ENCODE results near the gene SERPINA4. TPM values are rescaled to one million over a fixed set of nuclear protein-coding genes. Genes with fewer than 3 reads are reported as not detected.
A peak's percentile ranks its signal among the peaks of the same experiment; 100 is the strongest.

SERPINA4 gene
- total RNA-seq, 4 donors from 2014 or later, result not detected

DNA sequence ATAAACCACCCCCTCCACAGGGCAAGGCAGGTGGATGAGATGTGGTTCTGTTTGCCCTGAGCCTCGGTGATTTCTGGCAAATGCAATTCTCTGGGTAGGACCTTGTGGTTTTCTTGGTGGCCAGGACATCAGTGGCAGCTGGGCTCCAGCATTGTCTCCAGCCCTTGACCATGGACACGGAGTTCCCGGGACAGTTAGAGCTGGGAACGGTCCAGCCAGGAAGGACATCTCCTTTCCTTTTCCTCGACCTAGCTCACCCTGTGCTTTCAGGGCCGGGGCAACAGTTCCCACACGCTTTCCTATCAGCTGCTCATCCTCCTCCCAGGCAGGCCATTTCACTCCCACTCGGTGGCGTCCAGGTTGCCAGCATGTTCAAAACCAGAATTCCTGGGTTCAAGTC lies 9.2 kb downstream of the SERPINA4 start:
- Histone ChIP-seq H3K4me3 (no peak overlapping the region), H3K9me3 (no peaks in the 10 kb centered on the region), H3K4me1 (no peaks in the 10 kb centered on the region), H3K36me3 (no peaks in the 10 kb centered on the region), H3K27ac (no peak overlapping the region), H3K27me3 (no peaks in the 10 kb centered on the region)
- TF ChIP-seq EP300 (IDR thresholded peaks at IDR 0.05), result no peak
- TF ChIP-seq, protein P1, sequence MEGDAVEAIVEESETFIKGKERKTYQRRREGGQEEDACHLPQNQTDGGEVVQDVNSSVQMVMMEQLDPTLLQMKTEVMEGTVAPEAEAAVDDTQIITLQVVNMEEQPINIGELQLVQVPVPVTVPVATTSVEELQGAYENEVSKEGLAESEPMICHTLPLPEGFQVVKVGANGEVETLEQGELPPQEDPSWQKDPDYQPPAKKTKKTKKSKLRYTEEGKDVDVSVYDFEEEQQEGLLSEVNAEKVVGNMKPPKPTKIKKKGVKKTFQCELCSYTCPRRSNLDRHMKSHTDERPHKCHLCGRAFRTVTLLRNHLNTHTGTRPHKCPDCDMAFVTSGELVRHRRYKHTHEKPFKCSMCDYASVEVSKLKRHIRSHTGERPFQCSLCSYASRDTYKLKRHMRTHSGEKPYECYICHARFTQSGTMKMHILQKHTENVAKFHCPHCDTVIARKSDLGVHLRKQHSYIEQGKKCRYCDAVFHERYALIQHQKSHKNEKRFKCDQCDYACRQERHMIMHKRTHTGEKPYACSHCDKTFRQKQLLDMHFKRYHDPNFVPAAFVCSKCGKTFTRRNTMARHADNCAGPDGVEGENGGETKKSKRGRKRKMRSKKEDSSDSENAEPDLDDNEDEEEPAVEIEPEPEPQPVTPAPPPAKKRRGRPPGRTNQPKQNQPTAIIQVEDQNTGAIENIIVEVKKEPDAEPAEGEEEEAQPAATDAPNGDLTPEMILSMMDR (IDR thresholded peaks at IDR 0.05), result no peak
- no peak for TF ChIP-seq POLR2AphosphoS5 (IDR thresholded peaks at IDR 0.05)
- no peak for TF ChIP-seq POLR2A (IDR thresholded peaks at IDR 0.05)
- DNase-seq (ENCODE audit: low spot score in 2 of 2), result no peak
- 97% methylated on average over 6 of the region's 9 CpGs for WGBS

DNA sequence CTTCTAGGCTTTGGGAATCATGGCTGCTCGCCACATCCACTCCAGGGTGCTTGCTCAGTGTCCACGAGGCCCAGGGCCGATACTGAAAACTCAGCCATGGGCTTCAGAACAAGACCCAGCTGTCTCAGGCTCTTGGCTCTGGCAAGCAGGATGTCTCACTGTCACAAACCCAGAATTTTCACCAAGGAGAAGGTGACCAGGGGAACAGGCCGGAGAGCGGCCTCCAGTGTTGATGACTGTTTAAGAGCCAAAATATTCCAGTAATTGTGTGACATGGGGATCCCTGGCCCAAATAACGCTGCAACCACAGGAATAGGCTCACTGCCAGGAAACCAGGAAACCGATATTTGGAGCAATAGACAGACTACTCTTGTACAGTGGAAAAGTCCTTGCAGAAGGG lies 10.2 kb downstream of the SERPINA4 start:
- H3K4me1 ChIP-seq, result no peaks in the 10 kb centered on the region
- no peaks in the 10 kb centered on the region for H3K27me3 ChIP-seq
- no peaks in the 10 kb centered on the region for H3K9me3 ChIP-seq
- no peak for DNase-seq (ENCODE audit: low spot score in 2 of 2)
- no peak for TF ChIP-seq POLR2AphosphoS5 (IDR thresholded peaks at IDR 0.05)
- no peak for TF ChIP-seq POLR2A (IDR thresholded peaks at IDR 0.05)
- TF ChIP-seq, protein P1 (IDR thresholded peaks at IDR 0.05), result no peak
- TF ChIP-seq EP300 (IDR thresholded peaks at IDR 0.05), result no peak
- WGBS, result 59% methylated on average over 4 of the region's 7 CpGs
- peak overlapping the region; percentile 14 for H3K27ac ChIP-seq
- H3K36me3 ChIP-seq, result no peaks in the 10 kb centered on the region
- H3K4me3 ChIP-seq, result no peak overlapping the region

DNA sequence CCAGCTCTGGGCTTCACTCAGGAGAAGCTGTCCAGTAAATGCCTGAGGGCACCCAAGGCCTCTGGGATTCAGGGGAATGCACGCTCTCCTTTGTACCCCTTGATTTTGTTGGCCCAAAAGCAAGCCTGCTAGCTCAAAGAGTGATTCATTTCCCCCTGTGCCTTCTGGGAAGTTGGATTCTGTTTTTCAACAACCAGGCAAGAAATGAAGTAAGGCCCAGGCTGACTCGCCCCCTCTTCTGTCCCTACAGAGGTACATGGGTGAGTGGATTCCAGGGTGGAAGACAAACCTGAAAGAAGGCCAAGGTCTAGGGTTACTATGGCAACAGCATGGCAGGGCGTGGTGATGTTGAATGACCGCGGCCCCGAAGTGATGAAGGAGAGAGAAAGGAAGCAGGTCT lies 10.7 kb downstream of the SERPINA4 start:
- no peak overlapping the region for H3K27ac ChIP-seq

DNA sequence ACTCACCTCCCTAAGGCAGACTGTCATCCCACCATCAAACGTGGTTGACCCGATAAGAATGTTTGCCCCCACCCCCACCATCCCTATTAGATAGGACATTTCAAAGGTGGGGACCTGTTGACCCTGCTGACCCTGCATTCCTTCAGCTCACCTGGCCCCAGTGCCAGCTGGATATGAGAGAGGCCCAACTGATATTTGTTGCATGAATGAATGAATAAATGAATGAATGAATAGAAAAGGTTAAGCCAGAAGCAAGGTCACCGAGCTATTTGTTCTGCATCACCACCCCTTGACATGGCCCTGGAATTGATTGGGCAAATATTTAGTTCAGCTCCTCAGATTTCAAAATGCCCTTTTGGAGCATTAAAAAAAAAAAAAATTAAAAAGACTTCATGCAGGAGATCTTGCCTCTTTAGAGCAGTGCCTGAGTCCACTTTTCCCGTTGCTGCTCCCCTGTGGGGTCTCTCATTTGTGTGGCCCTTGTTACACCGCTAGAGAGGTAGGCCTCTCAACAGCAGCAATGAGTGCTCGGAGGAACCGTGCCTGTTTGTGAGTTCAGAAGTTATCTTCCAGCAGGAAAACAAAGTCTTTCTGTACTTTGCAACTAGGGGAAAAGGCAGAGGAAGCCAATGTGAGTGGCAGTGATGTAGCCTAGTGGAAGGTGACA lies 11.5 kb downstream of the SERPINA4 start:
- 81% methylated on average over 7 of the region's 7 CpGs for WGBS
- no peak for DNase-seq (ENCODE audit: low spot score in 2 of 2)
- Histone ChIP-seq H3K36me3 (no peaks in the 10 kb centered on the region), H3K4me1 (no peaks in the 10 kb centered on the region), H3K27ac (no peak overlapping the region), H3K4me3 (no peak overlapping the region), H3K27me3 (no peaks in the 10 kb centered on the region), H3K9me3 (no peaks in the 10 kb centered on the region)
- TF ChIP-seq POLR2AphosphoS5 (IDR thresholded peaks at IDR 0.05) (no peak), EP300 (IDR thresholded peaks at IDR 0.05) (no peak), POLR2A (IDR thresholded peaks at IDR 0.05) (no peak)
- TF ChIP-seq, protein P1 (IDR thresholded peaks at IDR 0.05), result no peak

More for the DNA sequence above, 10.7 kb downstream of the SERPINA4 start:
- Histone ChIP-seq H3K27me3 (no peaks in the 10 kb centered on the region), H3K9me3 (no peaks in the 10 kb centered on the region), H3K4me1 (no peaks in the 10 kb centered on the region), H3K4me3 (no peak overlapping the region), H3K36me3 (no peaks in the 10 kb centered on the region)
- 87% methylated on average over 6 of the region's 6 CpGs for WGBS
- TF ChIP-seq POLR2A (IDR thresholded peaks at IDR 0.05), result no peak
- TF ChIP-seq EP300 (IDR thresholded peaks at IDR 0.05), result no peak
- TF ChIP-seq, protein P1 (IDR thresholded peaks at IDR 0.05), result no peak
- TF ChIP-seq POLR2AphosphoS5 (IDR thresholded peaks at IDR 0.05), result no peak
- no peak for DNase-seq (ENCODE audit: low spot score in 2 of 2)

DNA sequence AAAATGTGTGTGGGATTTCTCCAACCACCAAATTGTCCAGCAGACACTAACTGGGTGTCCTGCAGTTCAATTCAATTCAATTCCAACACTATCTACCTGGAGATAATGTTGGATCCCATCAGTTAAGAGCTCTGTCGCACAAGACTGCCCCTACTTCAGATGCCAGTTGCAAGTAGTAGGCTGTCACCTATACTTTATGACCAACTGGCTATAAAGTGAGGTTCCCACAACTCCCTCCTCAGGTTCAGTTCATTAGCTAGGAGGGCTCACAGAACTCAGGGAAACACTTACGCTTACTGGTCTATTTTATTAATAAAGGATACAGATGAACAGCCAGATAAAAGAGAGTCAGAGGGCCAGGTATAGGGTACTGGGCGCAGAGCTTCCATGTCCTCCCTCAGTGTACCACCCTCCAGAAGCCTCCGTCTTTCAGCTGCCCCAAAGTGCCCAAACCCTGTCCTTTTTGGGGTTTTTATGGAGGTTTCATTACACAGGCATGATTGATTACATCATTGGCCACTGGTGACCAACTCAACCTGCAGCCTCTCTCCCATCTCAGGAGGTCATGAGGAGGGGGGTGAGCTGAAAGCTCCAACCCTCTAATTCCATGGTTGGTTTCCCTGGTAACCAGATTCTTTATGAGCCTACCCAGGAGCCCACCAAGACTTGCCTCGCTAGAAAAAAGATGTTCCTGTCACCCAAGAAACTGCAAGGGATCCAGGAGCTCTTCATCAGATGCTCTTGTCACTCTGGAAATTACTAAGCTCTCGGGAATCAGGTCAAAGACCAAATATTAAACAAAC lies 12.4 kb downstream of the SERPINA4 start:
- DNase-seq (ENCODE audit: low spot score in 2 of 2), result no peak
- 85% methylated on average over 6 of the region's 6 CpGs for WGBS
- no peaks in the 10 kb centered on the region for H3K36me3 ChIP-seq

More for the DNA sequence above, 12.4 kb downstream of the SERPINA4 start:
- TF ChIP-seq POLR2A (IDR thresholded peaks at IDR 0.05), result no peak
- TF ChIP-seq POLR2AphosphoS5 (IDR thresholded peaks at IDR 0.05), result no peak
- no peak for TF ChIP-seq EP300 (IDR thresholded peaks at IDR 0.05)
- TF ChIP-seq, protein P1 (IDR thresholded peaks at IDR 0.05), result no peak
- no peak overlapping the region for H3K4me3 ChIP-seq
- H3K27ac ChIP-seq, result no peak overlapping the region
- H3K4me1 ChIP-seq, result no peaks in the 10 kb centered on the region
- H3K9me3 ChIP-seq, result no peaks in the 10 kb centered on the region
- H3K27me3 ChIP-seq, result no peaks in the 10 kb centered on the region

Measured in suprapubic skin (tissue), 4 donors.